KMS-11 (cell line): Measurements from ENCODE around the gene RHBDF1.
A peak's percentile ranks its signal among the peaks of the same experiment; 100 is the strongest.

Experiments used
- H2AFZ ChIP-seq: fragments of 200-600 bp; sonication (generic); 2 replicates; pipeline ENCODE4 v1.6.1; 2016; ENCODE audit warnings: antibody characterized with exemption, mixed run types, low read depth
- H3K27ac ChIP-seq: fragments of 200-600 bp; sonication (generic); 2 replicates; pipeline ENCODE4 v1.6.1; 2016; ENCODE audit warnings: mild to moderate bottlenecking, mixed run types
- H3K27me3 ChIP-seq: fragments of 200-600 bp; sonication (generic); 2 replicates; pipeline ENCODE4 v1.6.1; 2017; ENCODE audit warnings: mild to moderate bottlenecking, low read depth, mixed run types, moderate library complexity; ENCODE audit not compliant: insufficient read depth
- H3K36me3 ChIP-seq: fragments of 200-600 bp; sonication (generic); 2 replicates; pipeline ENCODE4 v1.6.1; 2017; ENCODE audit warnings: mild to moderate bottlenecking, mixed run types; ENCODE audit not compliant: insufficient read depth
- H3K4me1 ChIP-seq: fragments of 200-600 bp; sonication (generic); 2 replicates; pipeline ENCODE4 v1.6.1; 2016; ENCODE audit warnings: mild to moderate bottlenecking, low read depth, mixed run types; ENCODE audit not compliant: poor library complexity, severe bottlenecking
- H3K4me2 ChIP-seq: fragments of 200-600 bp; sonication (generic); 2 replicates; pipeline ENCODE4 v1.7.0; 2016; ENCODE audit warnings: mild to moderate bottlenecking, mixed run types
- H3K4me3 ChIP-seq: fragments of 200-600 bp; sonication (generic); IDR thresholded peaks from 2 replicates; pipeline ENCODE4 v1.6.1; 2017; ENCODE audit warnings: low read depth, low read length, mixed read lengths; ENCODE audit not compliant: insufficient read depth
- H3K79me2 ChIP-seq: fragments of 200-600 bp; sonication (generic); 2 replicates; pipeline ENCODE4 v1.6.1; 2016; ENCODE audit warnings: low read depth, mixed run types; ENCODE audit not compliant: insufficient read depth
- H3K9ac ChIP-seq: fragments of 200-600 bp; sonication (generic); 2 replicates; pipeline ENCODE4 v1.6.1; 2016; ENCODE audit warnings: mild to moderate bottlenecking, mixed run types
- H4K20me1 ChIP-seq: fragments of 200-600 bp; sonication (generic); 2 replicates; pipeline ENCODE4 v1.6.1; 2016; ENCODE audit warnings: mild to moderate bottlenecking, mixed run types; ENCODE audit not compliant: insufficient read depth
- CTCF ChIP-seq: fragments of 200-600 bp; sonication (generic); conservative IDR thresholded peaks from 2 replicates; pipeline ENCODE4 v1.6.1; 2017; ENCODE audit warnings: low read depth, mild to moderate bottlenecking, antibody characterized with exemption, low read length, moderate library complexity, mixed read lengths

Gene RHBDF1

DNA sequence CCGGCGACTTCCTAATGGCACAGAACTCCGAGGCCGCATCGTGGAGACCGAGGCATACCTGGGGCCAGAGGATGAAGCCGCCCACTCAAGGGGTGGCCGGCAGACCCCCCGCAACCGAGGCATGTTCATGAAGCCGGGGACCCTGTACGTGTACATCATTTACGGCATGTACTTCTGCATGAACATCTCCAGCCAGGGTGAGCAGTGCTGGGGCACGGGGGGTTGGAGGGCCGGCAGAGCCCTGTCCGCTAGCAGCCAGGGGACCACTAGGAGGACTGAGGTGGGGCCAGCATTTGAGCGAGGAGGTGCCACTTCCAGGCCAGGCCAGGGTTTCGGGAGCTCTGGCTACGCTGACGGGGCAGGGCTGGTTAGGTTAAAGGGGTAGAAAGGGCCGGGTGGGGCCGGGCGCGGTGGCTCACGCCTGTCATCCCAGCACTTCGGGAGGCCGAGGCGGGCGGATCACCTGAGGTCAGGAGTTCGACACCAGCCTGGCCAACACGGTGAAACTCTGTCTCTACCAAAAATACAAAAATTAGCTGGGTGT lies 10.7 kb upstream of the RHBDF1 start:
- Histone ChIP-seq H3K9ac (no peak overlapping the region), H3K4me2 (no peak overlapping the region), H3K27ac (no peak overlapping the region), H3K4me1 (peaks cover 12% of the 10 kb centered on the region), H3K36me3 (no peaks in the 10 kb centered on the region; the same call in 1 of the 2 replicates), H3K4me3 (no peak overlapping the region), H3K79me2 (no peaks in the 10 kb centered on the region), H3K27me3 (no peaks in the 10 kb centered on the region), H4K20me1 (no peaks in the 10 kb centered on the region), H2AFZ (no peak overlapping the region)
- TF ChIP-seq CTCF, result no peak

DNA sequence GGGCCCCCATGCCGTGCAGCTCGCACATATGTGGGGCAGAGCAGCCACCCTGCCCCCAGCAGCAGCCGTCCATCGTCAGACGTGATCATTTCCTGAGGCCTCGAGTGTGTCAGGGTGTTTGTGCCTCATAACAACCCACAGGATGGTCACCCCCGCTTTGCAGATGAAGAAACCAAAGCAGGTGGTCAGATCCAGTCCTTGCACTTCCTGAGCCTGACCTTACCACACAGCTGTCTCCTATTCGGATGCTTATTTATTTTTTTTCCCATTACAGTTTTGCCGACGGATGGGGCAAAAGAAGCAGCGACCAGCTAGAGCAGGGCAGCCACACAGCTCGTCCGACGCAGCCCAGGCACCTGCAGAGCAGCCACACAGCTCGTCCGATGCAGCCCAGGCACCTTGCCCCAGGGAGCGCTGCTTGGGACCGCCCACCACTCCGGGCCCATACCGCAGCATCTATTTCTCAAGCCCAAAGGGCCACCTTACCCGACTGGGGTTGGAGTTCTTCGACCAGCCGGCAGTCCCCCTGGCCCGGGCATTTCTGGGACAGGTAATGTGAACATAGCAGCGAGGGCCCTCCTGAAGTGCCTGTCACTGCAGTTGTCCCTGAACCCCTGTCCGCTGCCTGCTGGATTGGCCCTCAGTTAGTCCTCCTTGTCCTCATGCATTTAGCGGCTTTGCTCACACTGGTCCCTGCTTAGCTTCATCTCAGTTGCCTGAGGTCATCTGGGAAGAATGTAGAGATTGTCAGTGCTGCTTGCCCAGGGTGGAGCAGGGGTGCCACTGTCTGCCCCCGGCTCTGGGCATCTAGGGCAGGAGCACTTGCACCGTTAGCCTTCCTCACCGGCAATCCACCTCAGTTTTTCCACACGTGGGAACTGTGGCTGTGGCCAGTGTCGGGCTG lies 7.0 kb upstream of the RHBDF1 start:
- no peaks in the 10 kb centered on the region for H4K20me1 ChIP-seq
- H2AFZ ChIP-seq, result peak overlapping the region; percentile 83; the same call in 1 of the 2 replicates
- no peak overlapping the region for H3K9ac ChIP-seq
- no peaks in the 10 kb centered on the region for H3K27me3 ChIP-seq
- no peak for TF ChIP-seq CTCF
- peaks cover 31% of the 10 kb centered on the region for H3K4me1 ChIP-seq
- no peaks in the 10 kb centered on the region for H3K79me2 ChIP-seq
- no peak overlapping the region for H3K4me3 ChIP-seq
- no peak overlapping the region for H3K27ac ChIP-seq
- no peaks in the 10 kb centered on the region for H3K36me3 ChIP-seq
- peak overlapping the region; percentile 97 for H3K4me2 ChIP-seq

- H3K27me3 ChIP-seq, result no peaks in the 10 kb centered on the region; the same call in 1 of the 2 replicates
- peak overlapping the region; percentile 83 for H2AFZ ChIP-seq
- H3K4me1 ChIP-seq, result peaks cover 30% of the 10 kb centered on the region
- peak overlapping the region; percentile 97 for H3K4me2 ChIP-seq
- 0 out of 2 replicates have a peak overlapping the region, but pooled peaks have one; percentile 36 for H3K27ac ChIP-seq
- H3K9ac ChIP-seq, result peak overlapping the region; percentile 83
- H3K79me2 ChIP-seq, result no peaks in the 10 kb centered on the region
- H3K36me3 ChIP-seq, result no peaks in the 10 kb centered on the region
- peak overlapping the region; percentile 47 for H3K4me3 ChIP-seq
- H4K20me1 ChIP-seq, result no peaks in the 10 kb centered on the region
- no peak for TF ChIP-seq CTCF
These were observed 6.2 kb upstream of the RHBDF1 start for GRCh38 chr16:78444-79150.

DNA sequence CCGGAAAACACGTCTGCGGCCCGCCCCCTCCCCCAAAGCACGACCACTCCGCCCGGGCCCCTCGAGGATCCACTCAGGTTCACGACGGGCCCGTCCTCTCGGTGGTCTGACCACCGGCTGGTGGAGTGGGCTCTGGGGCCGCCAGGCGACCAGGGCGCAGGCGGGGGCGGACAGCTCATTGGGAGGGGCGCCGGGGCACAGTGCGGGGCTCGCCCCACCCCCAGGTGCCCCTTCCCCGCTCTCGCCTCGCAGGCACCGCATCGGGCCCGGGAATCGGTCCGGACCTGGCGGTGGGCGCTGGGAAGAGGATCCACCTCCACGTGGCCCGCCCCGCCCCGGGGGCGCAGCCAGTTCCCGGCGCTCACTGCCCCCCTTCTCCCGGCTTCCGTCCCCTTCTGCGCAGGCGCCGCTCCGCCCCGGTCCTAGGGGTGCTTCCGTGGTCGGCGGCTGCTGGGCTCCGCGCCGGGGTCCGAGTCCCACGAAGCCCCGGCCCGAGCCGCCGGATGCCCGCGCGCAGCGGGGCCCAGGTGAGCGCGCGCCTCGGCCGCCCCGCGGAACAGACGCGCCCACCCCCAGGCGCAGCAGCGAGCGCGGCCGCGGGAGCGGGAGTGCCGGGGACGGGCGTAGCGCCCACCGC lies 5.5 kb upstream of the RHBDF1 start, which contains the start of gene MPG:
Gene MPG (plus strand): TSS at position 419 of the 637 bp plus-strand sequence. CDS start 85 bp downstream, at position 504.
- Histone ChIP-seq H3K36me3 (no peaks in the 10 kb centered on the region), H3K4me1 (peaks cover 32% of the 10 kb centered on the region), H4K20me1 (no peaks in the 10 kb centered on the region), H2AFZ (peak within 1 kb of the TSS; percentile 83), H3K4me3 (peak within 1 kb of the TSS; percentile 47), H3K27ac (peak within 1 kb of the TSS; percentile 36; the same call in 1 of the 2 replicates), H3K4me2 (peak within 1 kb of the TSS; percentile 97), H3K27me3 (peaks cover 5% of the 10 kb centered on the region; the same call in 1 of the 2 replicates), H3K9ac (peak within 1 kb of the TSS; percentile 83), H3K79me2 (no peaks in the 10 kb centered on the region)
- TF ChIP-seq CTCF, result no peak
